ENCODE measurements around the gene MYL4.
"Not testable (repeated sequence)": the region's sequence is repeated elsewhere in the genome, so short reads cannot be mapped to it uniquely, and the experiment has no call there.

Gene MYL4

GRCh38 chr17:47222047-47222446 lies 12.9 kb downstream of the MYL4 start:
- no peak for DNase-seq

- DNase-seq: no peak
Observed at GRCh38 chr17:47223007-47223406, 13.9 kb downstream of the MYL4 start.

- DNase-seq: no peak
Observed at GRCh38 chr17:47223460-47223859, 14.3 kb downstream of the MYL4 start.

- DNase-seq: not testable (repeated sequence)
Observed at GRCh38 chr17:47224077-47224476, 14.9 kb downstream of the MYL4 start.

GRCh38 chr17:47224966-47225365 lies 15.8 kb downstream of the MYL4 start:
- DNase-seq: no peak

- DNase-seq: no peak
Observed at GRCh38 chr17:47225436-47225858, 16.3 kb downstream of the MYL4 start.

- DNase-seq: no peak
Observed at GRCh38 chr17:47225911-47226688, 17.0 kb downstream of the MYL4 start.

- no peak for DNase-seq
Observed at GRCh38 chr17:47227862-47228261, 18.7 kb downstream of the MYL4 start.

- peak; percentile 84 for DNase-seq
Observed at GRCh38 chr17:47229535-47230443, 20.6 kb downstream of the MYL4 start.

GRCh38 chr17:47230864-47231263 lies 21.7 kb downstream of the MYL4 start:
- no peak for DNase-seq

GRCh38 chr17:47231334-47231733 lies 22.2 kb downstream of the MYL4 start:
- DNase-seq: no peak

- no peak for DNase-seq
Observed at GRCh38 chr17:47231866-47232265, 22.7 kb downstream of the MYL4 start.

GRCh38 chr17:47232465-47232864 lies 23.3 kb downstream of the MYL4 start:
- no peak for DNase-seq

GRCh38 chr17:47235506-47235905 lies 26.4 kb downstream of the MYL4 start:
- no peak for DNase-seq

GRCh38 chr17:47235923-47236322 lies 26.8 kb downstream of the MYL4 start:
- no peak for DNase-seq

- no peak for DNase-seq
Observed at GRCh38 chr17:47237841-47238240, 28.7 kb downstream of the MYL4 start.

GRCh38 chr17:47238321-47239010 lies 29.3 kb downstream of the MYL4 start:
- no peak for DNase-seq

GRCh38 chr17:47239619-47239966 lies 30.4 kb downstream of the MYL4 start:
- no peak for DNase-seq

GRCh38 chr17:47239967-47240651 lies 31.0 kb downstream of the MYL4 start:
- DNase-seq: no peak

- no peak for DNase-seq
Observed at GRCh38 chr17:47240806-47241205, 31.7 kb downstream of the MYL4 start.

- no peak for DNase-seq
Observed at GRCh38 chr17:47242648-47243047, 33.5 kb downstream of the MYL4 start.

- DNase-seq: no peak
Observed at GRCh38 chr17:47243737-47244598, 34.8 kb downstream of the MYL4 start.
